Natural killer cell (primary cell): ENCODE measurements around the gene HAPLN3. TPM values are rescaled to one million over a fixed set of nuclear protein-coding genes. Genes with fewer than 3 reads are reported as not detected.

Experiments
- ATAC-seq, 3 donors: fragments of 150-1000 bp in 2 of 3; fragments of 200-7000 bp in 1 of 3; cut with Tn5 transposase; 1 replicate in 1 of 3; 2 replicates in 2 of 3; pipeline ENCODE4 v1.10.0; 2021; ENCODE audit warnings: mild to moderate bottlenecking in 2 of 3, moderate library complexity in 2 of 3
- DNase-seq, 2 donors: peaks; one replicate each; pipeline versions ENCODE4 v3.0.0 to v3.0.0-alpha.2; 2013 to 2021; ENCODE audit warnings: mixed read lengths in 1 of 2
- H3K27ac ChIP-seq: one replicate; pipeline ENCODE4 v1.5.1; 2013; ENCODE audit warnings: mild to moderate bottlenecking, low read length
- H3K27me3 ChIP-seq: one replicate; pipeline ENCODE4 v1.6.1; 2013; ENCODE audit warnings: low read length; ENCODE audit not compliant: control insufficient read depth, insufficient read depth
- H3K36me3 ChIP-seq: one replicate; pipeline ENCODE4 v1.6.1; 2013; ENCODE audit warnings: low read length; ENCODE audit not compliant: control insufficient read depth, insufficient read depth
- H3K4me1 ChIP-seq: one replicate; pipeline ENCODE4 v1.6.1; 2013; ENCODE audit warnings: low read length; ENCODE audit not compliant: control insufficient read depth, insufficient read depth
- H3K4me3 ChIP-seq: one replicate; pipeline ENCODE4 v1.5.1; 2013; ENCODE audit warnings: low read length
- H3K9me3 ChIP-seq: one replicate; pipeline ENCODE4 v1.6.1; 2013; ENCODE audit warnings: low read length; ENCODE audit not compliant: control insufficient read depth, insufficient read depth
- H3K27ac Mint-ChIP-seq, 2 donors: one replicate each; pipeline ENCODE4 v1.8.0; 2022; ENCODE audit warnings: mild to moderate bottlenecking in 2 of 2, mixed read lengths in 2 of 2, moderate library complexity in 1 of 2
- H3K27me3 Mint-ChIP-seq, 2 donors: one replicate each; pipeline ENCODE4 v1.8.0; 2022; ENCODE audit warnings: low read depth in 2 of 2, mixed read lengths in 2 of 2
- H3K36me3 Mint-ChIP-seq: one replicate; pipeline ENCODE4 v1.8.0; 2022; ENCODE audit warnings: mixed read lengths
- H3K4me1 Mint-ChIP-seq, 2 donors: one replicate each; pipeline ENCODE4 v1.8.0; 2022; ENCODE audit warnings: mixed read lengths in 2 of 2
- H3K4me3 Mint-ChIP-seq: one replicate; pipeline ENCODE4 v1.8.0; 2022; ENCODE audit warnings: mild to moderate bottlenecking, moderate library complexity, mixed read lengths
- H3K9me3 Mint-ChIP-seq, 2 donors: one replicate each; pipeline ENCODE4 v1.8.0; 2022; ENCODE audit warnings: mixed read lengths in 2 of 2
- CTCF ChIP-seq: fragments of 200-600 bp; IDR thresholded peaks from one replicate; pipeline ENCODE4 v1.8.0; 2022; ENCODE audit warnings: antibody characterized with exemption
- WGBS: methylation state at CpG from one replicate; pipeline ENCODE4 v1.1.7; 2013; ENCODE audit warnings: missing lambda C conversion rate; ENCODE audit not compliant: insufficient coverage; 5-methylcytosine and 5-hydroxymethylcytosine counted together
- intact Hi-C: fragments of 100-400 bp; cut with micrococcal nuclease; formaldehyde crosslinking; loops from one replicate; pipeline ENCODE4 v1.14.2; 2022
- total RNA-seq, 4 donors: library from RNA; stranded (reverse); fragments of 120-200 nt in 1 of 4; gene quantifications; one replicate each; pipeline versions ENCODE4 v1.2.3 to v1.2.4, GENCODE V29; 2013 to 2022

The HAPLN3 gene
- total RNA-seq, 3 donors from 2014 or later (not counting 1 experiment from before 2014, with no cell fraction given) = 10.1 to 10.8 (median 10.4) TPM

- Mint-ChIP-seq H3K4me3 (peak overlapping the region; percentile 96), H3K27me3 (peaks cover 4 to 5% of the 10 kb centered on the region in 2 donors), H3K9me3 (no peaks in the 10 kb centered on the region), H3K36me3 (no peaks in the 10 kb centered on the region), H3K27ac (peak overlapping the region; percentile 70 to 91), H3K4me1 (peaks cover 12 to 24% of the 10 kb centered on the region in 2 donors)
- Histone ChIP-seq H3K4me1 (peaks cover 13% of the 10 kb centered on the region), H3K27ac (no peak overlapping the region), H3K4me3 (peak overlapping the region; percentile 70), H3K9me3 (no peaks in the 10 kb centered on the region), H3K27me3 (no peaks in the 10 kb centered on the region), H3K36me3 (no peaks in the 10 kb centered on the region)
- no peak for DNase-seq
- WGBS = 89% methylated on average over 3 of the region's 4 CpGs
- intact Hi-C loops = no loop called here
- no peak for ATAC-seq
- no peak for TF ChIP-seq CTCF
Measured at GRCh38 chr15:88913850-88914169, 18.5 kb upstream of the HAPLN3 start.

- Mint-ChIP-seq H3K4me1 (peaks cover 12 to 24% of the 10 kb centered on the region in 2 donors), H3K27me3 (peaks cover 4 to 5% of the 10 kb centered on the region in 2 donors), H3K9me3 (no peaks in the 10 kb centered on the region), H3K36me3 (no peaks in the 10 kb centered on the region), H3K4me3 (peak within 1 kb of the TSS; percentile 96), H3K27ac (peak within 1 kb of the TSS; percentile 70 to 91)
- no peak for TF ChIP-seq CTCF
- Histone ChIP-seq H3K27me3 (no peaks in the 10 kb centered on the region), H3K27ac (peak within 1 kb of the TSS; percentile 19), H3K4me3 (peak within 1 kb of the TSS; percentile 70), H3K9me3 (no peaks in the 10 kb centered on the region), H3K4me1 (peaks cover 13% of the 10 kb centered on the region), H3K36me3 (no peaks in the 10 kb centered on the region)
- ATAC-seq (peak; percentile 85 to 91 (median 90)), DNase-seq (peak; percentile 58 to 75)
- WGBS = under 1% methylated on average over 65 of the region's 67 CpGs
- intact Hi-C loops = no loop called here
Measured at GRCh38 chr15:88913017-88913849, 17.9 kb upstream of the HAPLN3 start, which contains the start of gene MFGE8. Gene MFGE8 (minus strand): TSS chr15:88913379. CDS start chr15:88913319, 60 bp downstream.

GRCh38 chr15:88912500-88912921, 17.2 kb upstream of the HAPLN3 start:
- H3K36me3 Mint-ChIP-seq = no peaks in the 10 kb centered on the region
- Histone ChIP-seq H3K36me3 (no peaks in the 10 kb centered on the region), H3K4me1 (peaks cover 13% of the 10 kb centered on the region), H3K4me3 (peak overlapping the region; percentile 70), H3K27ac (no peak overlapping the region), H3K9me3 (no peaks in the 10 kb centered on the region), H3K27me3 (no peaks in the 10 kb centered on the region)
- peaks cover 12 to 24% of the 10 kb centered on the region in 2 donors for H3K4me1 Mint-ChIP-seq
- peak overlapping the region; percentile 96 for H3K4me3 Mint-ChIP-seq
- peak overlapping the region in 1 of 2 donors; percentile 91 for H3K27ac Mint-ChIP-seq
- WGBS = 49% methylated on average over 20 of the region's 20 CpGs
- H3K27me3 Mint-ChIP-seq = no peaks in the 10 kb centered on the region
- ATAC-seq (no peak), DNase-seq (no peak)
- intact Hi-C loops = no loop called here
- no peak for TF ChIP-seq CTCF
- H3K9me3 Mint-ChIP-seq = no peaks in the 10 kb centered on the region
